ENCODE data around the gene TMEM14C.

GRCh38 chr6:10746915-10747250 is 24.0 kb downstream of the TMEM14C start:
- TF ChIP-seq EZH2 (IDR thresholded peaks at IDR 0.05; ENCODE audit: borderline replicate concordance, insufficient read depth, low read length, poor library complexity, severe bottlenecking), result no peak
- no peak for TF ChIP-seq RAD21 (conservative IDR thresholded peaks at IDR 0.05)
- TF ChIP-seq, protein P1, sequence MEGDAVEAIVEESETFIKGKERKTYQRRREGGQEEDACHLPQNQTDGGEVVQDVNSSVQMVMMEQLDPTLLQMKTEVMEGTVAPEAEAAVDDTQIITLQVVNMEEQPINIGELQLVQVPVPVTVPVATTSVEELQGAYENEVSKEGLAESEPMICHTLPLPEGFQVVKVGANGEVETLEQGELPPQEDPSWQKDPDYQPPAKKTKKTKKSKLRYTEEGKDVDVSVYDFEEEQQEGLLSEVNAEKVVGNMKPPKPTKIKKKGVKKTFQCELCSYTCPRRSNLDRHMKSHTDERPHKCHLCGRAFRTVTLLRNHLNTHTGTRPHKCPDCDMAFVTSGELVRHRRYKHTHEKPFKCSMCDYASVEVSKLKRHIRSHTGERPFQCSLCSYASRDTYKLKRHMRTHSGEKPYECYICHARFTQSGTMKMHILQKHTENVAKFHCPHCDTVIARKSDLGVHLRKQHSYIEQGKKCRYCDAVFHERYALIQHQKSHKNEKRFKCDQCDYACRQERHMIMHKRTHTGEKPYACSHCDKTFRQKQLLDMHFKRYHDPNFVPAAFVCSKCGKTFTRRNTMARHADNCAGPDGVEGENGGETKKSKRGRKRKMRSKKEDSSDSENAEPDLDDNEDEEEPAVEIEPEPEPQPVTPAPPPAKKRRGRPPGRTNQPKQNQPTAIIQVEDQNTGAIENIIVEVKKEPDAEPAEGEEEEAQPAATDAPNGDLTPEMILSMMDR (IDR thresholded peaks at IDR 0.05; ENCODE audit: poor library complexity, severe bottlenecking), result no peak
- no peak for TF ChIP-seq EP300 (conservative IDR thresholded peaks at IDR 0.05; ENCODE audit: poor library complexity, severe bottlenecking)
- no peak for TF ChIP-seq MXI1 (conservative IDR thresholded peaks at IDR 0.05; ENCODE audit: poor library complexity, severe bottlenecking)
- no peak for TF ChIP-seq SMC3 (conservative IDR thresholded peaks at IDR 0.05; ENCODE audit: poor library complexity)
- TF ChIP-seq REST (IDR thresholded peaks at IDR 0.05; ENCODE audit: borderline replicate concordance), result no peak
- TF ChIP-seq POLR2AphosphoS5 (IDR thresholded peaks at IDR 0.05), result no peak

All from neural cell (in vitro differentiated cells).